NCI-H446 treated with DMSO at 0.1 percent for 48 hours (cell line): Measurements from ENCODE around the gene TM6SF1.
"Not testable (repeated sequence)": the region's sequence is repeated elsewhere in the genome, so short reads cannot be mapped to it uniquely, and the experiment has no call there.

Experiments
- DNase-seq: peaks from one replicate; lab custom pipeline; 2025; lab: John Stamatoyannopoulos, UW

The TM6SF1 gene

DNA sequence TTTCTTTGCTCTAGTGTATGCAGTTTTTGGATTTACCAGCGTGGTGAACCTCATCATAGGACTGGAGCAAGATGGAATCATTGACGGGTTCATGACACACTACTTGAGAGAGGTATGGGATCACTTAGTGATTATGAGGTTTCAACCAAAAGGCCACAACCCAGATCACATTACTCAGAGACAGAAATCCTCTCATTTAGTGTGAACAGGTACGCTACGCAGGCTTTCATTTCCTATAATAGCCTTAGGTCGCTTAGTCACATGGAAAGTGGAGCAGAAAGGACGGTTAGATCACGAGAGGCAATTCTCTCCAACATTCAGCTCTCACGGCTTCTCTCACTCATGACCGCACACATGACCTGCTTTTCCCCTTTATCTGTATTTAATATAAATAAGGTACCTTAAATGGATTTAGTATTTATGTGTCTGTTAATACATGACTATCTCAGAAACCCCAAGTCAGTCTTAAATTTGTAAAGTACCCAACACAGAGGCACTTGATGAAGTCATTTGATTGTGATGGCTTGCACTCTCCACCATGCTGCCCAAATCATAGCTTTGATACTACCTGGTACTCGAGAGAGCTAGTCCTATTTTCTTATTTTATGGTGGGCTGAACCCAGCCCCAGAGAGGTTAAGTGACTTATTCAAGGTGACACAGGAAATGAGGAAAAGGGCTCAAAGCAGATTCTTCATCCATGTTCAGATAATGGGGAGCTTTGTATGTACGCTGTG, 8.6 kb downstream of the TM6SF1 start:
- no peak for DNase-seq

DNA sequence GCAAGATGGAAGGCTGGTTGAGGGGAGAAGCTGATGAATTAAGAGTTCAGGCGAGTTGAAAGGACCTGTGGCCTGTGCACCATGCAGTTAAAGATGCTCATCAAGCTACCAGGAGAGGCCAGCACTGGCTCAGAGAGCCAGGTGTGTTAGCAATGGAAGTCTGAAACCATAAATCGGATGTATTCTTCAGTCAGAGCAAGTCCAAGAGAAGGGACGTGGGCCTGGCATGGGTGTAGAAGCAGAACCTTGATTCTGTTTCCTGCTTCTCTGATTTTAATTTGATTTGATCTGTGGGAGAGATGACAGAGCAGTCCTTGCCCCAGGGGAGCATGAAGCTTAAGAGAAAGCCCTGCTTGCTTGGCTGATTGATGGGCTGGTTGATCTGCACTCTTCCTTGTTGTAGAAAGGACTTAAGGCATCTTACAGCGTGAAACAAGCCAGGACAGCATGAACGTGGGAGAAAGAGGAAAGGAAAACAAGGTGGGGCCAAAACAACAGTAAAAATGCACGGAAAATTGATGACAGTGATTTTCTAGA, 10.9 kb downstream of the TM6SF1 start:
- no peak for DNase-seq

DNA sequence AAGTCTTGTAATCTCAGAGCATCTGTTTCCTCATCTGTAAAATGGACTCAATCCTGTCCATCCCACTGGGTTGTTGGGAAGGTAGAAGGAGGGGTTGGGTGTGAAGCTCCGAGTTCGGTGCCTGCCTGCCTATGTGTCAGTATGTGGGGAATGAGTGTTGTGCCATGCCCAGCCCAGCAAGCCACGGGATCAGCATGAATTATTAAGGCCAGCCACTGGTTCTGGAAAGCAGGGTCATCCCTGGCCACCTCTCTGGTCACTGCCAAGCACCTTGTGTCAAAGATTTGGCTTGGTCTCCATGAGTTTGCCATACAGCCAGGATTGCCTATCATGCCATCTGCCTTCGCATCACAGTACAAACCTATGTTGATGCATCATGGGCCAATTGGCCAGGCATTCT, 11.5 kb downstream of the TM6SF1 start:
- DNase-seq = no peak

DNA sequence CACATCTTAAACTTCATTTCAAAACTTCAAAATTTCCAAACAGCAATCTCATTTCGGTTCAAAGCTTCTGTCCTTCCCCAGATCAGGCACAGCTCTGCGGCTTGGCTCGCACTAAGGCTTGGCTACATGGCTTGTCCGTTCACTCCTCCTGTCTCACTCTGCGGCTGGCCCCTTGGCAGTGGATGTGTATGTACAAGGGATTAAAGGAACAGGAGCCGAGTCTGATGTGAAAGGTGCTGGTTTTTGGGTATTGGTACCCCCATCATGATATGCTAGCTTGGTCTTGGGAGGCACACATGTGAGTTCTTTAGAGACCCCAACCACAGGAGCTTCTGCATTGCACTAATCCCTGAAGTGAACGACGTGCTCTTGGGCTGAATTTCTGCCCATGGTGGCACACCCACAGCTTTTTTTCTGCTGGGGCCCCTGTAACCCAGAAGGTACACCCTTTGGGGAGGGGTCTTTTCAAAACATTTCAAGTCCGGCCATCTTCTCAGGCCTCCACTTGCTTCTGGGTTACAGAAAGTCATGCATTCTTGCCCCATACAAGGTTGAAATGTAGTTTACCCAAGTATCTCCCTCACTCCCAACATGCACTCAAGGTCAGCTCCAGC, 12.6 kb downstream of the TM6SF1 start:
- DNase-seq = no peak

DNA sequence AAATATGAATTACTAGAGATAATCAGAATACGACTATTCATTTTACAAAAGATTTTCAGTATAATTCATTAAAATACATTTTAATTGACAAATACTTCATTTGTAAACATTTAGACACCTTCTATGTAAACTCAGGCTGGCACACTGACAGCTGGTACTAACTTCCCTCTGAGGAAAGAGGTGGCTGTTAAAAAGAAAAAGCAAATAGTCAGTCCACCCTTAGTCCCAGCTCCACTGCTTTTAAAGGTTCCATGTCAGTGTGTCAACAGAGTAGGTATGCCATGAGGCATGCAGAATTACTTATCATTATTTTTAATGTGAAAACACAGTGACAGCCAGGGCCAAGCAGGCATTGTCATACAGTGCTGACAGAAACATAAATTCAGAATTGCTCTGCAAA, 16.1 kb downstream of the TM6SF1 start:
- DNase-seq = no peak

DNA sequence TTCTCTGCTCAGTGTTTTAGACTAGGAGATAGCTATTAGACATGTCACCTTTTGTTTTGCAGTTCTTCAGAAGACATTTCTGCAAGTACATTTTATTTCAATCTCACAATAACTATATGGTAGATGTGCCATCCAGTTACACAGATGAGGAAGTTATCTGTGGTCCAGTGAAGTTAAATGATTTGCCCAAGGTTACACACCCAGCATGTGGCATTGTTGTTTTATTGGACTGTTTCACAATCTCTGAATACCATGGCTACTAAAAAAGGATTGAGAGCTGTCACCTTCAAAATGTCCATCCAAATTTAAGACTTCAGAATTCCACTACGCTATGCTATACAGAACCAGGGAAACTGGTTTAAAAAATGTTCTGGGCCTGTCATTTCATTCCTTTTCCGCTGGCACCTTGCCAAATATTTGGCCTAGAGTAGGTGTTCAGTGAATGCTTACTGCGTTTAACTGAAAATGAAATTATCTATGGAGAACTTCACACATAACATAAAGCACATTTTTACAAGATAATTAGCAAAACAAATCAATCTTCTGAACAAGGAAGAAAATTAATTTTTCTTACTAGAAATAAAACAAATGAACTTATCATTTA, 20.2 kb downstream of the TM6SF1 start:
- DNase-seq = no peak

DNA sequence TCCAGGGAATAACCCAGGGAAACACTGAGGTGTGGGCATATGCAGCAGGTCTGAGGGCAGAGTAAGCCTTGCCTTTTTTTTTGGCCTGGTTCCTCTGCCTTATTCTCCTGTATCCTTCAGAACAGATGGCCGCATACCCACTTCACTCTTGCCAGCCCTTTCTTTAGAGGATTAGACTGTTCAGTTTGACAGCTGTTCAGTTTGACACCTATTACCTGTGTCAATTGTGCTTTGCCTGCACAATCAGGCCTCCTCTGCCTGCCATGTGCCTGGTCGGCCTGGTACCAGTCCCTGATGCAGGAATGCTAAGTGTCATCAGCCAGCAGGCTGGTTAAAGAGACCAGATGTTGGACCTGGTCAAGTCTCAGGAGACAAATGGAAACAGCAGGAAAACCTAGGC, 22.3 kb downstream of the TM6SF1 start:
- no peak for DNase-seq

DNA sequence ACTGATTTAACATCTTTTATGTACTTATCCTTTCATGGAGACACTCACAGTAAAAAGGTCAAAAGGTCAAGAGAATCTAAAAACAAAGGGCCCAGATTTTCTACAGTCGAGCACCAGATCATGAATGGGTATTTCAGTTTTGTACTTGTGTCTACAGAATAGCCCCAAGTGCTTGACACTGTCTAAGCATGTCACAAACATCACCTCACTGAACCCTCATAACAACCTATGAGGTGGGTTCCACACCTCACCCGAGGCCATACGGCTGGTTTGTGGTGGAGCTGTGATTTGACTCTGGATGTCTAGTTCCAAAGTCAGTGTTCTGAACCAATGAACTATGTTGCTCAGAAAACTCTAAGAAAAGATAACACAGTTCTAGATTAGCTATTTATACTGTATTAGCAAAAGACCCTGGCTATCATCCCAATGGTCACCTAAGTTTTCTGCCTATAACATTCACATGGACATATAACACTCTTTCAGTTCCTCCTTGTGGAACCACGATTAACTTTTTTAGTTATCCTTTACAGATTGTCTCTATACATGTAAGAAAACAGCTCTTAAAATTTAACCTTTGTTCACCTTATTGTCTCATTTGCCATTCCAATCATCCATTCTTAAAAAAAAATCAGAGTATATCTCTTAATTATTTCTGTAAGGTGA, 25.5 kb downstream of the TM6SF1 start:
- DNase-seq = no peak

DNA sequence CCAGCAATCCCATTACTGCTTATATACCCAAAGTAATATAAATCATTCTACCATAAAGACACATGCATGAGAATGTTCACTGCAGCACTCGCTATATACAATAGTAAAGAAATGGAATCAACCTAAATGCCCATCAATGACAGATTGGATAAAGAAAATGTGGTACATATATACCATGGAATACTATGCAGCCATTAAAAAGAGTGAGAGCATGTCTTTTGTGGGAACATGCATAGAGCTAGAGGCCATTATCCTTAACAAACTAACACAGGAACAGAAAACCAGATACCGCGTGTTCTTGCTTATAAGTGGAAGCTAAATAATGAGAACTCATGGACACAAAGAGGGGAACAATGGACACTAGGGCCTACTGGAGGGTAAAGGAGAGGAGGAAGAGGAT, 34.7 kb downstream of the TM6SF1 start:
- DNase-seq = not testable (repeated sequence)

DNA sequence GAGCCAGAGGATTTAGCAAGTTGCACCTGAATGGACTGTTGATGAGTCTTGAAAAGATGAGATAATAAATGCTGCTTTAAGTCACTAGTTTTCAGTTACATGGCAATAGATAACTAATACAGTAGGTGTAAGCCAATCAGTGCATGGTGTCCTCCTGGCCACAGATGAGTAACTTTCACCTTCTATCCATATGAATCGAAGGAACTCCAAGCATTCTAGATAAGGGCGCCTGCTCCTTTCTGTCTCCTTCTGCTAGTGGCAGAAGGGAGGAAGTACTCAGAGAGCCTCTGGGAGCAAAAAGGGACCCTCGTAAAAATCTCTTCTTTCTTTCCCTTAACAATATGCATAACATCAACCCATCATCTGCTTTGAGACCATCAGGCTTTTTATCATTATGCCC, 37.3 kb downstream of the TM6SF1 start:
- no peak for DNase-seq

DNA sequence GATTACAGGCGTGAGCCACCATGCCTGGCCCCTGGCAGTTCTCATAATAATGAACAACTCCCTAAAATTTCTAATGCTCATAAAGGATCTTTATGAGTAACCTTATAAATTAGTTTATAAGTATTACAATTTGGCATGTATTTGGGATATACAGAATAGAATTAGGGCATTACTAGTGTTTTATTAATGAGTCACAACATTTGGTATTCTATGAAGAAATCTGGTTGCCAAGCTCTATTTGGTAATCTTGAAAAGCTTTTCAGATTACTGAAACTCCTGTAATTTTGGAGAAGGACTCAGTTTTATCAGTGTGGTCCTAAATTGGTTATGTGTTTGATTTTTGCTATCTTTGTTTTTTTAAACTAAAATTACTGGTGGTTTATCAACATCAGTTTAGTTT, 45.8 kb downstream of the TM6SF1 start:
- DNase-seq = no peak

DNA sequence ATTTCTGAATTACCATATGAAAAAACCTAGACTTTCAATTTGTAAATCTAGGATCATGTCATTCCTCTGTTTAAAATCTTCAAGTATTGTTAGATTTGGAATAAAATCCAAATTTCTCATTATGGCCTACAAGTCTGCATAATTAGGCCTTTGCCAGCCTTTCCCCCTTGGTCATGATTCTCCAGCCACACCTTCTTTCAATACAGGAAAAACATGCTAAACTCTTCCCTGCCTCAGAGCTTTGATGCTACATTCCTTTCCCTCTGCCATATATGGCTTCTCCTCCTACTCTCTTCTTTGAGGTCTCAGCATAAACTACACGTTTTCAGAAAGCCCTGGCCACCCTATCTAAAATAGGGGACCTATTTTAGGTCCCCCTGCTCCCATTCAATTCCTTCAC, 48.5 kb downstream of the TM6SF1 start:
- no peak for DNase-seq

DNA sequence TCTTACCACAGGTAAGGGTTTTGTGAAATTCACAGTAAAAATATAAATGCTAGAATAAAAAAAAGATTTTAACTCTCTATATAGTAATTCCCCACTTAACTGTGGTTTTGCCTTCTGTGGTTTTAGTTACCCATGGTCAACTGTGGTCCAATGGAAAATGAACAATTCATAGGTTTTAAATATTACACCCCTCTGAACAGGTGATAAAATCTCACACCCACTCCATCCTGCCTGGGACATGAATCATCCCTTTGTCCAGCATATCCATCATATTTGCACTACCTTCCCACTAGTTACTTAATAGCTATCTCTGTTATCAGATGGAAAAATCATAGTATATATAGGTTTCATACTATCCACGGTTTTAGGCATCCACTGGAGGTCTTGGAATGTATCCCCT, 50.9 kb downstream of the TM6SF1 start:
- DNase-seq = no peak

DNA sequence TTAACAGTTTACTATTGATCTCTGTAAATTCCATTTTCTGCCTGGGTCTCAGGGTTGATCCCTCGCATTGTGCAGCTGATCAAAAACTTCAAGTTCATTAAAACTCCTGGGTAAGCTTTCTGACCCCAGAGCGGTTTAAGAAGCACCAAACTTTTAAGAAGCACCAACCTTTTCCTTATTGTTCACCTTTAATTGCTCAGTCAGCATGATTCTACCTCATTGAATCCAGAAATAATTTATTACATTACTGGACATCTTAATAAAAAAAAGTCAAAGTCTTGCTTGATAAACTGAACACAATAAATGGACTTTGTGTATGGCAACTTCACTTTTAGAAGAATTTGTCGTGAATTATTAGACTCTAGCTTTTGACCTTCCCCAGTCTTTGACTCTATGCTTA, 53.3 kb downstream of the TM6SF1 start:
- DNase-seq = no peak

DNA sequence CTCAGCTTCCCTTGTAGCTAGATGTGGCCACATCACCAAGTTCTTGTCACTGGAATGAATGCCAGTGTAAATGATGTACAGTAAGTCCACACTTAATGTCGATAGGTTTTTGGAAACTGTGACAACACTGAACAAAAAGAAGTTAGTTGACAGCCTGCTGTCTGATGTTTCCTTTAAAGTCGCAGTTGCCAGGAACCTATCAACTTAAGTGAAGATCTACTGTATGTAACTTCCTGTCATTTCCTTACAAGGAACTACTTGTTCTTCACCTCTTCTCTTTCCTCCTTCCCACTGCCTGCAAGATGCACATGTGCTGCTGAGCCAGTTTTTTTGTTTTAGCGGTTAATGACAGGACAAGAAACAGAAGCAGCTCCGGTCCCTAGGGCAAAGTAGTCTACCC, 55.6 kb downstream of the TM6SF1 start:
- no peak for DNase-seq

DNA sequence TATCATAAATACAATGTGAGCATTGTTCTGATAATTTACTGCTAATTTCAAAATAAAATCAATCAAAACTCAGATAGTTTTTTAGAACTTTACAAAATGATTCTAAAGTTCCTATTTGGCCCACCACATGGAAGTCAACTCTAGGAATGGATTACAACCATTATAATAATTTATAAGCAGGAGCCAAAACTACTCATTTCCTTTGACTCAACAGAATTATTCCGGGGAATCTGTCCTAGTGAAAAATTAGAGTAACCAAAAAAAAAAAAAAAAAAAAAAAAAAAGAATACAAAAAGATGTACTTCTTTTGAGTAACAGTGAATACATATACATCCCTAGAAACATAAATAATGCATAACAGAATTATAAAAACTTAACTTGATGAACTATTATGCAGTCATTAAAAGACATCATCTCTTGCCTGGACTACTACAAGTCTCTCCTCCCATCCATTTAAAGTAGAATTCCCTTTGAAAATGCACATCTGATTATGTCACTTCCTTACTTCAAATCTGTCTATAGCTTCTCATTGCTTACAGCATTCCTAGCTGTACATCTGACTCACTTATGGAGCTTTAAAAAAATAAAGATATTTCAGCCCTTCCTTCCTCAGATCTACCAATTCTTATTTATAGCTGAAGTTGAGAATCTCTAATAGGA, 56.8 kb downstream of the TM6SF1 start:
- no peak for DNase-seq

DNA sequence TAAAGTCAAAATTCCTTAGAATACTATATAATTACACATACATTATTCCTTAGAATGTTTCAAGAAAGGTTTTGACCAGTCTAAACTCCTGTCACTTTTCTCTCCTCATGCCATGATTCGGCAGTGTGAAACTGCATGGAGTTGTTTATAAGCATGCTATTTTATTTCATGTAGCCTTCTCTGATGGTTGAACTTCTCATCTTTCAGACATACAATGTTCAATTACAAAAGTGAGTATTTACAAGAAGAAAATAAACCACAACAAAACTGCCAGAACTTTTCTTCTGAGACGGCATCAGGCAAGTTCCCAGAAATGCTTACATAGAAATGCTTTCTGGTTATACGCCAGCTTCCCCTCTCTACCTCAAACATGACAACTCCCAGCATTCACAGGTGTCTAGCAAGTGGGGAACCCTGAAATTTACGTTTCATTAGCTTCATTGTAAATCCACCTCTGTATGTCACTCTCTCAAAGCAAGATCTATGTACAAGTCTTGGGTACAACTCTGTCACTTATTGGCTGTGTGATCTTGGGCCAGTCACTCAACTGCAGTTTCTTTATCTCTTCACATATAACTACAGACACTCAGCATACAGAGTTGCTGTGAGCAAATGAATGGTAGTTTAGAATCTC, 57.4 kb downstream of the TM6SF1 start:
- no peak for DNase-seq

DNA sequence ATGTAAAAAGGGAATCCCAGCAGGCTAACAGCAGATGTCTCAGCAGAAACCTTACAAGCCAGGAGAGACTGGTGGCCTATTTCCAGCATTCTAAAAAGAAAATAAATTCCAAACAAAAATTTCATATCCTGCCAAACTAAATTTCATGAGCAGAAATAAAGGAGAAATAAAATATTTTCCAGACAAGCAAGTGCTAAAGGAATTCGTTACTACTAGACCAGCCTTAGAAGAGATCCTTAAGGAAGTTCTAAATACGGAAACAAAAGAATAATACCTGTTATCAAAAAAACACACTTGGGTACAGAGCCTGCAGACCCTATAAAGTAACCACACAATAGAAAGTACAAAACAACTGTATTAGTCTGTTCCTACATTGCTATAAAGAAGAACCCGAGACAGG, 58.8 kb downstream of the TM6SF1 start:
- DNase-seq = no peak

DNA sequence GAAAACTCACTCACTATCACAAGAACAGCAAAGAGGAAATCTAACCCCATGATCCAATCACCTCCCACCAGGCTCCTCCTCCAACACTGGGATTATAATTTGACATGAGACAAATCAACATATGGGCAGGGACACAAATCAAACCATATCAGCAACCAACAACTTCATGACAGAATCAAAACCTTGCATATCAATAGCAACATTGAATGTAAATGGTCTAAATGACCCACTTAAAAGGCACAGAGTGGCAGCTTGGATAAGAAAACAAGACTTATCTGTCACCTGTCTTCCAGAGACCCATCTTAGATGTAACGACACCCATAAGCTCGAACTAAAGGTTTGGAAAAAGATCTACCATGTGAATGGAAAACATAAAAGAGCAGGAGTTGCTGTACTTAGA, 59.4 kb downstream of the TM6SF1 start:
- no peak for DNase-seq

DNA sequence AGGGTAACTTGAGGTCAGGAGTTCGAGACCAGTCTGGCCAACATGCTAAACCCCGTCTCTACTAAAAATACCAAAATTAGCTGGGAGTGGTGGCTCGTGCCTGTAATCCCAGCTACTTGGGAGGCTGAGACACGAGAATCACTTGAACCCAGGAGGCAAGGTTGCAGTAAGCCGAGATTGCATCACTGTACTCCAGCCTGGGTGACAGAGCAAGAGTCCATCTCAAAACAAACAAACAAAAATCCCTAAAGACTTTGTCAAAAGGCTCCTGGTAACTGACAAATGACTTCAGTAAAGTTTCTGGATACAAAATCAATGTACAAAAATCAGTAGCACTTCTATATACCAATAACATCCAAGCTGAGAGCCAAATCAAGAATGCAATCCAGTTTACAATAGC, 62.1 kb downstream of the TM6SF1 start:
- not testable (repeated sequence) for DNase-seq

DNA sequence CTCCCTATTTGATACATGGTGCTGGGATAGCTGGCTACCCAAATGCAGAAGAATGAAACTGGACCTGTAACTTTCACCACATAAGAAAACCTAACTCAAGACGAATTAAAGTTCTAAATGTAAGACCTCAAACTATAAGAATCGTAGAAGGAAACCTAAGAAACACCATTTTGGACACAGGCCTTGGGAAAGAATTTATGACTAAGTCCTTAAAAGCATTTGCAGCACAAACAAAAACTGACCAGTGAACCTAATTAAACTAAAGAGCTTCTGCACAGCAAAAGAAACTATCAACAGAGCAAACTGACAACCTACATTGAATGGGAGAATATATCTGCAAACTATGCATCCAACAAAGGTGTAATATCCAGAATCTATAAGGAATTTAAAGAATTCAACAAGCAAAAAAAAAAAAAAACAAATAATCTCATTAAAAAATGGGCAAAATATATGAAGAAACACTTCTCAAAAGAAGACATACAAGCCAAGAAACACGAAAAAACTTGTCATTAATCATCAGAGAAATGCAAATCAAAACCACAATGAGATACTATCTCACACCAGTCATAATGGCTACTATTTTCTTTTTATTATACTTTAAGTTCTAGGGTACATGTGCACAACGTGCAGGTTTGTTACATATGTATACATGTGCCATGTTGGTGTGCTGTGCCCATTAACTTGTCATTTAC, 63.2 kb downstream of the TM6SF1 start:
- no peak for DNase-seq
